HL-60/S4 treated with retinoic acid at 250 ng/mL for 4 days and 3 days (cell line): ENCODE data around the gene MITF.

Experiments used
- in situ Hi-C: fragments of 300-500 bp; cut with MboI; formaldehyde crosslinking; loops from 2 replicates; pipeline ENCODE4 v1.7.0; 2022; ENCODE audit warnings: low sequenced_read_pairs

MITF gene

GRCh38 chr3:69828817-69829216 lies 89.6 kb downstream of the MITF start:
- in situ Hi-C loops, result no loop called here

DNA sequence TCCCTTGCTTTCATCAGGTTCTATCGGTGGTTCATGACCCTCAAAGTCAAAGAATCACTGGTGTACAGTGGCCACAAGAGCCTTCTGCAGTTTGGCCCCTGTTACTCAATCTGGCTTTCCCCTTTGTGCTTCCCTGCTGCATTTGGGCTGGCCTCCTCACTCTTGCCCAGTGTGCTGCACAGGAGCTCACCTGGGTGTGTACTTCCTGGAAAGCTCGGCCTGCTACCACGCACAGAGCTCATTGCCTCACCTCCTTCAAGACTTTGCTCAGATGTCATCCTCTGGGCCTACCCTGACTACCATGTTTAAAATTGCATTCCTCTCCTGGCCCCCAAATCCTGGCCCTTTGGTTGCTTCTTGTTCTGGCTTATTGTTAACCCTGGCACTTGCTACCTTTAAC lies 90.9 kb downstream of the MITF start:
- in situ Hi-C loops, result no loop called here

GRCh38 chr3:69831737-69832136 lies 92.5 kb downstream of the MITF start:
- in situ Hi-C loops, result no loop called here

DNA sequence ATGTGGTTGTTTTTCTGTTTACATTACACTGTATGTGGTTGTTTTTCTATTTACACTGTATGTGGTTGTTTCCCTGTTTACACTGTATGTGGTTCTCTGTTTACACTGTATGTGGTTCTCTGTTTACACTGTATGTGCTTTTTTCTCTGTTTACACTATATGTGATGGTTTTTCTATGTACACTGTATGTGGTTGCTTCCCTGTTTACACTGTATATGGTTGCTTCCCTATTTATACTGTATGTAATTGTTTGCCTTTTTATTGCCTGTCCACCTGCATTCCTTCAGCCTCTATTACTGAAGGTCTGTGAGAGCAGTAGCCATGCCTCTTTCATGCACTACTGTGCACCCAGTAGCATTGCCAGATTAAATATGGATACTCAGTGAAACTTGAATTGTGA lies 94.3 kb downstream of the MITF start:
- in situ Hi-C loops, result no loop called here

- in situ Hi-C loops, result no loop called here
These were observed 99.0 kb downstream of the MITF start for GRCh38 chr3:69838217-69838616.

DNA sequence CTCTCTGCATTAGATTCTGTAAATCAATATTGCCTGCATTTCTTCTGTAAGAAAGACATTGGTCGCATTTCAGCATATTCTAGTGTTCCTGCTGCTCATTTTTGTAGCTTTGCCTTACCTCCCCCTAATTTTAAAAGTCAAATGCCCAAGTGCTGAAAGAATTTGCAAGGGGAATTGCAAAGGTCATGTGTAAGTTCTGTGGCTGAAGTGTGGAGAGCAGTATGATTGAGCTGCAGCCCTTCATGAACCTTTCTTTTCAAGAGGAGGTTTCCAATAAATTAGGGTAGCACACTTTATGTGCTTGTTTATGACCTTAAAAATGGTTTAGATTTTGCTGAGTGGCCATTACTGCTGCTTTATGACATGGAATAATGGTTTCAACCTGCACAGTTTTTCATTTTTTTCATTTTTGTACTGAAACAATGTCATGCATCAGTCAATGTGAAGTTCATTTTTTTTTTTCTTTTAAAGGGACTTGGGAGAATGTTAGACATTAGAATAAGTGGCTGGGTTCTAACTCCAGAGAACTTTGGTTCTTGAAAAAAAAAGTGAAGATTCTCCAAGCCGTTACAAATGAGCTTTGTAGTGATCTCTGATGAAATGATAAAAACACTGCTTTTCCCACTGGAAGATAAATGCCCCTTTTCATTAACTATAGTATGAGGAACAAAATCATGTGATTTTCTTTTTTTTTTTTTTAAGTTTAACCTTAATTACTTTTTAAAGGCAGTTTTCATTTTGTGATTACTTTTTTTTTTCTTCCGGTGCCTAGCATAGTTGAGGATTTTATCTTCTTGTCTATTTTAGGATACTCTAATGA lies 99.6 kb downstream of the MITF start:
- in situ Hi-C loops, result no loop called here

- in situ Hi-C loops, result no loop called here
These were observed 103.1 kb downstream of the MITF start for GRCh38 chr3:69842351-69842750.

DNA sequence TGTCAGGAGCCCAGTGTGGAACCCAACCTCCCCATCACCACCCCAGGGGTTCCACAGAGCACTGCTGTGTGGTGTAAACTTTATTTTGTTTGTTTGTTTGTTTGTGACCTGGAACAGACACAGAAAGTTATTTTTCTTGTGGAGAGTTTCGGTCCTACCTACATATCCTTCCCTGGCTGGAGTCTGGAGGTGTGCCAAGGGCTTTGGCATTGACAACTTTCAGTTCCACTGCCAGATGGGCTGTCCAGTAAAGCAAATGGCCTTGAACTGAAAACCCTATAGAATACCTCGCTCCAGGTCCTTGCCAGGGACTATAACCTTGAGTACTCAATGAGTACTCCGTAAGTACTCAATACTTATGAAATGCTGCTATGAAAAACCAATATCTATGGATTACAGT lies 103.5 kb downstream of the MITF start:
- in situ Hi-C loops, result no loop called here

DNA sequence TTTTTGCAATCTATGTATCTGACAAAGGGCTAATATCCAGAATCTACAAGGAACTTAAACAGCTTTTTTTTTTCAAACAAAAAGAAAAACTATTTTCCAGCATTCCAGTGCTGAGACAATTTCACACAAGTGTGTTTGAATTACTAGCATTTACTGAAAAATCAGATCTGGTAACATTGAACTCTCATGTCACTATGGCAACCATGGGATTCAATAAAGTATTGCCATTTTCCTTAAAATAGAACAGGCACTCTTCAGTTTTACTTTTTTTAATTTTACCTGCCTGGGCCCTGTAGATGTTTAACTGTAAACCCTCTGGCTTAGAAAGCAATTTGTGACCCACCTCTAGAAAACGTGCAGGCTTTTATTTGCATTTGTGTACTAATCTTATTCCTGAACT lies 105.4 kb downstream of the MITF start:
- in situ Hi-C loops, result no loop called here

DNA sequence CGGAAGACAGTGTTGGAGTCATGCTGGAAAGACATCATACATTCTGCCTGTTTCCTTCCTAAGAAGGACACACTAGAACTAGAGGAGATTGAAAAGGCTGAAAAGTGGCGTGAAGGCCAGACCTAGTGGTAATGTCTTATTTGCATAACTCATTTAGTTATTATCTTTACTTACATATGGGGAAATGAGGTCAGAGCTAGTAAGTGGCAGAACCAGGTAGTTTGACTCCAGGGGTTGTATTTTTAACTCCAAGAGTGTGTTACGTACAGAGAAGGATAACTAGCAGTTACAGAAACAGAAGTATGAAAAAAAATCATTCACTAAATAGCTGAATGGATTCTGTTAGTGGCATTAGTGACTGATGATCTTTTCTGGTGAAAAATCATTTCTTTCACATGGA lies 108.0 kb downstream of the MITF start:
- in situ Hi-C loops, result no loop called here

- in situ Hi-C loops, result no loop called here
These were observed 108.8 kb downstream of the MITF start for GRCh38 chr3:69848113-69848512.

DNA sequence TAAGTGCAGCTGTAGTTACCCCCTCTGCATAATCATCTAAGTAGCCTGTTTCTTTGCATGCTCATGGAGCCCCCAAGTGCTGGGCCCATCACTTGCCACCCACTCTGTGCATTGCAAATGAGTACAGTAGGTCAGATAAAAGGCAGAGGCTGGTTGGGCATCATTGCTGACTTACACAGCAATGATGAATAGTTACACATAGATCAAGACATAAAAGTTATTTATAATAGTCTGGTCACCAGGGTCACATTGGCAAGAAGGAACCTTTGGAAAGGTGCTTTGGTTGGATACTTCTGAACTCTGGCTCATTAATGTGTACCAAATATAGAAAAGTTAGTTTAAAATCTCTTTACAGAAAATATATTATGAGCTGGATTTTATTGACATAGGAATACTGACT lies 111.6 kb downstream of the MITF start:
- in situ Hi-C loops, result no loop called here

DNA sequence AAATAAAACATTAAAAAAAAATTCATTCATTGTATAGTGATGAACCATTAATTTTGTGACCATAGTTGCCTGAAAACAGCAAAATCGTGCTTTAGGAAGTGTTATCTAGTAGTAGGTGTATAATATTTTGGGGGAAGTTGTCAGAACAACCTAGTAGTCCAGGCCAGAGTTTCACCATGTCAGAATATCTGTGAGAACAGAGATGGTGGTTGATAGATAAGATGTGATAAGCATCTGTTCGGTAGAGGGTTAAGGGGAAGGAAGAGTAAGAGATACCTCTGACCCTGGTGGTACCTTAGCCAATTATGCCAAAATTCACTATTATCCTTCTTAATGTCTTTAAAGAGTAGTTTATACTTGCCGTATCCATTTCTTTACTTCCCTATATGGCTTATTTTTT lies 113.8 kb downstream of the MITF start:
- in situ Hi-C loops, result no loop called here

DNA sequence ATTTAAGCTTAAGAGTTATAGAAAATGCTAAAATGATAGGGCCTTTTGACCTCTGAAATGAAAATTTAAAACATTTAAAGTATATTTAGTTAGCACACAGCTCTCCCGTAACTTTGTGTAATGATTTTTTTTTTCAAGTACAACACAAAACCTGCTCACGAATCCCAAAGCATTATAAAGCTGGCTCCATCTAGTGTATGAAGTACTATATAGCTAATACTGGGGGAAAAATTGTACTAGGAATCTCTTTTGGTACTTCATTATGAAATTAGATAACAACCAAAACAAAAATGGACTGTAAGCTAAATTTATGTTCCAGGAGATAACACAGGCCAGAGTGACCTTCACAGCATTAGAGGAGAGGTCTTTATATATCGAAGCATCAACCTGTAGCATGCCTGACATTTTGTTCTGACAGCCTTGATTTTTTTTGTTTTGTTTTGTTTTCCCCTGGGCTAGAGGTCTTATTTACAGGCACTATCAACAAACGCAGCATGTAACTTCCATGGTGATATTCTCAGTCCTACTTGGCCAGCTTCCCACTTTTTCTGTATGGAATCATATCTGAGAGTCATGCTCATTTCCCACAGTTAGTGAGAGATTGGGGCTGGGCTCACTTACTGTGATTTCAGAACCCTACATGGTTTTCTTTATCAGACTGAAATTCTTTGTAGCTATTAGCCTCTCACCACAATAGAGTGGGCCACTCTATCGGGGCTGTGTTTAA lies 116.3 kb downstream of the MITF start:
- in situ Hi-C loops, result no loop called here

DNA sequence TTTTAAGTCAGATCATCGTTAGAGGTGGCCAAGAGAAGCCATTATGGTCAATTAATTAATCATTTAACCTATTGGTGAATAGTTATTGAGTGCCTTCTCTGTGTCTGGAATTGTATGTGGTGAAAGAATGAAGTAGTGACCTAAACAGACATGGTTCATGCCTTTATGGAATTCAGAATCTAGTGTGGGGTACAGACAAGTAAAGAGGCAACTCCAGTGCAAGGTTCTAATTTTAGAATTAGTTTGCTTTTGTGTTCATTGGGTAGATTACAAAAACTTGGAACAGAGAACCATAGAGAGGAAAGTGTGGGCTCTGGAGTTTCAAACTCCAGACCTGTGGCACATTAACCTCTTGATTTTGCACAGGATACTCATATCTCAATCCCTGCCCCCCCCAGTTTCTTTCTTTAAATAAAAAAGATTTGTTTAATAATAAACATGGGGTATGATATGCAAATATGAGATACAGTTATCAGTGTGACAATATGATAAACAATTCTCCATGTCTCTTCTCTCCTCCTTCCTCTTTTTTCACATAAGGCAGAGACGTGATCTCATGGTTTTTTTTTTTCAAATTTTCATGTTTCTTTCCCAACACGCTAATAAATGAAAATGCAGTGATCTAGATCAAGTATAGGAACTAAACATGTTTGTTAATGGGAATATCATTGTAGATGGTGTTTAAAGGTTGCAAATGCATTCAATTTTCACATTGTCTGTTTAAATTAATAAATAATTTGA lies 117.9 kb downstream of the MITF start:
- in situ Hi-C loops, result no loop called here

- in situ Hi-C loops, result no loop called here
These were observed 122.3 kb downstream of the MITF start for GRCh38 chr3:69861556-69861955.

- in situ Hi-C loops, result no loop called here
These were observed 124.9 kb downstream of the MITF start for GRCh38 chr3:69864141-69864540.

DNA sequence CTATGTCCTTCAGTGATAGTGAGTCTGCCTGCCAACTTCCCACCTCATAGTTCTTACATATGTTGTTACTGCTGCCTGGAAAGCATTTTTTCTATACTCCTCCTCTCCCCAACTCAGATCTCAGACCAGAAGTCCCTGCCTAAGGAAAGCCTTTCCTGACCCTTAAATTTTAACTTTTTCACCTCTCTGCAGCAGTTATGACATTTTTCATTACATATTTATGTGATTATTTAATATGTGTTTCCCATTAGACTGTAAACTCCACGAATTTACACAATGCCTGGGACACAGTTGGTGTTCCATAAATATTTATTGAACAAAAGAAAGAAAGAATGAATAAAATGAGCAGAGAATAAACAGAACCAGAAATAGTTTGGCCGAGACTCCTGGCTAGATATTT lies 125.5 kb downstream of the MITF start:
- in situ Hi-C loops, result no loop called here

DNA sequence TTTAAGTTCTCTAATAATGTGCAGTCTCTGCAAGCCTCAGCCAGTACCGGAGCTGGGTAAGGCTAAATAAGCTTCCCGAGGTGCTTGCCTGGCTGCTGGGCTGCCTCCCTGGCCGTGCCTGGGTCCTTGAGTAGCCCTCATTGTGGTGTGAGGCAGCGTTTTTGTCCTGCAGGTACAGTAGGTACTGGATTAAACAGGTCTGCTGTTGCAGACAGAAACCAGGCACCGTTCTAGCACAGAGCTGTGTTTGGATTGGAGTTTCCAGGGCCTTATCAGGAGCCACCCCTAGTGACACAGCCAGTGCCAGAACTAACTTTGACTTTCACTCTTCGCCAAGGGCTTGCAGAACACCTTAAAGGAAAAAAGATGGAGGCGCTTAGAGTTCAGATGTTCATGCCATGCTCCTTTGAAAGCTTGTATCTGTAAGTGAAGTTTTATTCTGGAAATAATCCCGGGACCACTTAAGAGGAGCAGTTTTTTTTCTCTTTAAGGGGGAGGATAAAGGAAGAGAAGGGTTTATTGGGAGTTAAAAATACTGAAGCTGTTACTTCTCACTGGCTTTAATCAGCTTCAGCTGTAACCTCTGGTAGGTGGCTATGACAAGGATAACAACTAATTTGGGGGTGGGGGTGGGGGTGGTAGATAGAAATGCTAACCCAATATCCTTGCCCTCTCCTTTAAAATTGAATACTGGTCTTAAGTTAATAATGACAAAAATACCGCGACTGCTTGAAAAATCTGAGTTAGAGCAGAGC lies 126.8 kb downstream of the MITF start:
- in situ Hi-C loops, result no loop called here

- in situ Hi-C loops, result no loop called here
These were observed 127.9 kb downstream of the MITF start for GRCh38 chr3:69866988-69867720.
